AG09309 (cell line): ENCODE data around the gene SUN1.
"Not testable (repeated sequence)": the region's sequence is repeated elsewhere in the genome, so short reads cannot be mapped to it uniquely, and the experiment has no call there.

Source experiments
- DNase-seq: peaks from one replicate; pipeline ENCODE4 v3.0.0-alpha.2; 2010; ENCODE audit warnings: low read depth
- H3K4me3 ChIP-seq: 2 replicates; pipeline ENCODE4 v1.5.1; 2011; ENCODE audit warnings: mild to moderate bottlenecking, low read depth, low read length, moderate library complexity; ENCODE audit not compliant: control insufficient read depth
- CTCF ChIP-seq: IDR thresholded peaks from 2 replicates; pipeline ENCODE4 v1.5.1; 2011; ENCODE audit warnings: mild to moderate bottlenecking, low read depth, low read length, inconsistent platforms; ENCODE audit not compliant: insufficient read depth, control insufficient read depth; ENCODE audit errors: missing control alignments

SUN1 gene

DNA sequence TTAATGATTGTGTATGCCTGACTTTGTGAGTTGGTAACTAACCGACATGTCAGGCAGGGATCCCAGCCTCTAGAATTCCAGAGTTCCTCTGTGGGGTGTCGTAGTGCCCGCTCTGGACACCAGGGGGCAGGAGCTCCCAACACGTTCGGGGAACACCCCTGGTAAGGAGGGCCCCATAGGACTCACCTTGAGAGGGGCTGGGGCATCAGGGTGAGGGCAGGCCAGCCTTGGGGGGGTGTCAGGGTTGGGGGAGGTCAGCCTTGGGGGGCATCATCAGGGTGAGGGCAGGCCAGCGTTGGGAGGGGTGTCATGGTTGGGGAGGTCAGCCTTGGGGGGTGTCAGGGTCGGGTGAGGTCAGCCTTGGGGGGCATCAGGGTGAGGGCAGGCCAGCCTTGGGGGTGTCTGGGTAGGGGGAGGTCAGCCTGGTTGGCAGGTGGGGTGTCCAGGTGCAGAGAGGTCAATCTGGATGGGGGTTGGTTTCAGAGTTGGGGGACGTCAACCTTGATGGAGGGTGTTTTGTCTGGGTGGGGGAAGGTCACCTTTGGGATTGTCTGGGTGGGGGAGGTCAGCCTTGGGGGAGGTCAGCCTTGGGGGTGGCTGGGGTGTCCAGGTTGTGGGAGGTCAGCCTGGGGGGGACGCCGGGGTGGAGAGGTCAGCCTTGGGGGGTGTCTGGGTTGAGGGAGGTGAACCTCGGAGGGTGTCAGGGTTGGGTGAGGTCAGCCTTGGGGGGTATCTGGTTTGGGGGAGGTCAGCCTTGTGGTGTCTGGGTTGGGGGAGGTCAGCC is 45.6 kb upstream of the SUN1 start:
- no peak for DNase-seq
- TF ChIP-seq CTCF = peak; percentile 94

DNA sequence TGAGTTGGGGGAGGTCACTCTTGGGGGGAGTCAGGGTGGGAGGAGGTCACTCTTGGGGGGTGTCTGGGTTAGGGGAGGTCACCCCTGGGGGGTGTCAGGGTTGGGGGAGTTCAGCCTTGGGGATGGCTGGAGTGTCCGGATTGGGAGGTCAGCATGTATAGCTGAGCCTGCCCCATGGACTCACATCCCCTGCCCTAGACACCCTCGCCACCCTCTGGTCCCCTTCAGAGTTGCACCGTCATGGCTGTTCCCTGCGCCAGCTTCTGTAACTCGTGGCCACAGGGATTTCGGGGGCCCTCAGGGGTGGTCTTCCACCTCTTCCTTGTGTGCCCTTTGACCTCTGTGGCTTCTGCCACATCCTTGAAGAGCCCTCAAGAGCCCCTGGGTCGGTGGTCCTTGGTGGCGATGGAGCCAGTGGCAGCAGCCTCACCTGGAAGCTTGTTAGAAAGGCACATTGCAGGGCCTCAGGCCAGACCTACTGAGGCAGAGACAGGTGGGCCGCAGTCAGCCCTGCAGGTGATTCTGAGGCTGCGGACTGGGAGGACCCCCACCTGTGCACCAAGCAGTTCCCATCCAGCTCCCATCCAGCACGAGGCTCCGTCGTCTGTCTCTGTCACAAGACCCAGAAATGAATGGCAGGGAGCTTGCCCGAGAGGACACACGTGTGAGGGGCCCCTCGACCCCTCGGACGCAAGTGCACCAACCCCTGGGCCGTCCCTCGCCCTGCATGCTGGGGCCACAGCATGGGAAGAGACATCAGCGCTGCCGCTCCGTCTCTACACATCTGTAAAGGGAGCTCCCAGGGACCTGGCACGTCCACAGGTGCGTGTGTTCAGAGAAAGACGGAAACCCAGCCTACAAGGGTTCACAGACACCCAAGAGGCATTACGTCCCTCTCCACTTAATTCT is 44.7 kb upstream of the SUN1 start:
- no peak overlapping the region for H3K4me3 ChIP-seq
- TF ChIP-seq CTCF = no peak
- no peak for DNase-seq

More for the DNA sequence above, 45.6 kb upstream of the SUN1 start:
- no peak overlapping the region for H3K4me3 ChIP-seq

GRCh38 chr7:791519-791918 is 40.8 kb upstream of the SUN1 start:
- no peak for TF ChIP-seq CTCF
- no peak overlapping the region for H3K4me3 ChIP-seq
- DNase-seq = no peak

- no peak overlapping the region for H3K4me3 ChIP-seq
- no peak for TF ChIP-seq CTCF
- no peak for DNase-seq
Observed at GRCh38 chr7:794207-794606, 38.1 kb upstream of the SUN1 start.

- no peak overlapping the region for H3K4me3 ChIP-seq
- TF ChIP-seq CTCF = no peak
- DNase-seq = no peak
Observed at GRCh38 chr7:794671-795329, 37.5 kb upstream of the SUN1 start.

DNA sequence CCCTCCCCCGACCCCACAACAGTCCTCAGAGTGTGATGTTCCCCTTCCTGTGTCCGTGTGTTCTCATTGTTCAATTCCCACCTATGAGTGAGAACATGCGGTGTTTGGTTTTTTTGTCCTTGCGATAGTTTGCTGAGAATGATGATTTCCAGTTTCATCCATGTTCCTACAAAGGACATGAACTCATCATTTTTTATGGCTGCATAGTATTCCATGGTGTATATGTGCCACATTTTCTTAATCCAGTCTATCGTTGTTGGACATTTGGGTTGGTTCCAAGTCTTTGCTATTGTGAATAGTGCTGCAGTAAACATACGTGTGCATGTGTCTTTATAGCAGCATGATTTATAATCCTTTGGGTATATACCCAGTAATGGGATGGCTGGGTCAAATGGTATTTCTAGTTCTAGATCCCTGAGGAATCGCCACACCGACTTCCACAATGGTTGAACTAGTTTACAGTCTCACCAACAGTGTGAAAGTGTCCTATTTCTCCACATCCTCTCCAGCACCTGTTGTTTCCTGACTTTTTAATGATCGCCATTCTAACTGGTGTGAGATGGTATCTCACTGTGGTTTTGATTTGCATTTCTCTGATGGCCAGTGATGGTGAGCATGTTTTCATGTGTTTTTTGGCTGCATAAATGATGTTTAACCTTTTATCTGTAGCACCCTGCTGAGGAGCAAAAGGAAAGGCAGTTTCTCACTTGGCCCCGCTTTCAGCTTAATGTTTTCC is 35.7 kb upstream of the SUN1 start:
- not testable (repeated sequence) for H3K4me3 ChIP-seq

More for the DNA sequence above, 35.7 kb upstream of the SUN1 start:
- DNase-seq = not testable (repeated sequence)
